DMS53 treated with DMSO at 0.1 percent for 48 hours (cell line): Measurements from ENCODE around the gene LRRC8C.
"Not testable (repeated sequence)": the region's sequence is repeated elsewhere in the genome, so short reads cannot be mapped to it uniquely, and the experiment has no call there.

ENCODE experiments used
- DNase-seq: peaks from one replicate; lab custom pipeline; 2025; ENCODE audit not compliant: unreplicated experiment; lab: John Stamatoyannopoulos, UW

The LRRC8C gene

DNA sequence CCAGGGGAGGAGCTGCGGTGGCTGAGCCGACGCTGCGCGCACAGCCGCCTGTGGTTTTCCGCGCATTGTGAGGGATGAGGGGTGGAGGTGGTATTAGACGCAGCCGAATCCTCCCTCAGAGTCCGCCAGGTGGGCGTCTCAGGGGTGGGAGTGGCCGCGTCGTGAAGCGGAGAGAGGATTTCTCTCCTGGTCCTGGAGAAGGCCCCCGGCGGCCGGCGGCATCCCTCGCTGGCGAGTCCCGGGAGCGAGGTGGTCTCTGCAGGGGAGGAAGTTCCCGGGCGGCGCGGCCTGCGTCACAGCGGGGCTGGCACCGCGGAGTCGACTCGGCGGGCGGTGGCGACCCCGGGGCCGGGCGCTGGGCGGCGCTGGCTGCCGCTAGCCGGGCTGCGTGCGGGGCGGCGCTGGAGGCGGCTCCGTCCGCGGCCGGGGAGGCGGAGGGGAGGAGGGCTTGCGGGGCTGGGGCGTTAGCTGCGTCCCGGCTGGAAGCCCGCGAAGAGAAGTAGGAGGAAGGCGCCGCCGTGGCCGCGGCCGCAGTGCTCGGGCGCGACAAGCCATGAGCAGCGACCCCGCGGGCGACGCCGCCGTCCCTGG is at the start of gene LRRC8C:
Gene LRRC8C, plus strand, starts transcription at position 464 of the 591 bp plus-strand sequence. CDS start 53,354 bp downstream, outside the sequence.
- DNase-seq = peak; percentile 47

DNA sequence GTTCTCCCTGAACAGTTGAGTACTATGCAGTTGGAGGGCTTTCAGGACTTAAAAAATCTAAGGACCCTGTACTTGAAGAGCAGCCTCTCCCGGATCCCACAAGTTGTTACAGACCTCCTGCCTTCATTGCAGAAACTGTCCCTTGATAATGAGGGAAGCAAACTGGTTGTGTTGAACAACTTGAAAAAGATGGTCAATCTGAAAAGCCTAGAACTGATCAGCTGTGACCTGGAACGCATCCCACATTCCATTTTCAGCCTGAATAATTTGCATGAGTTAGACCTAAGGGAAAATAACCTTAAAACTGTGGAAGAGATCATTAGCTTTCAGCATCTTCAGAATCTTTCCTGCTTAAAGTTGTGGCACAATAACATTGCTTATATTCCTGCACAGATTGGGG is 48.7 kb upstream of the LRRC8C start:
- DNase-seq = no peak

DNA sequence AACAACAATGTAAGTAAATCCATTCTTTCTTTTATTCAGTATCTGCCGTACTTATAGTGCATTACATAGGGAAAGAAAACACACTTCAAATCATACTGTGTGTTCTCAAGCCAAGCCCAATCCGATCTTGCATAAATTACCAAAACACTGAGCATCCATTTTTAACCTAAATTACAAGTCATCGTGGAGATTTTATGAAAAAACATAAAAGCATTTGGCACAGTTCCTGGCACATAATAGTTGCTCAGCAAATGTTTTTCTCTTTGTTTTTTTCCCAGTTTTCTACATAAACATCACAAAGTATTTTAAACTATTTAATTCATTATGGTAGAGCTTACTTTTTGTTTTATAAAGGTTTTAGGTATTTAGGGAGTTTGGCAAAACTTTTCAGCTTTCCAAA is 48.1 kb upstream of the LRRC8C start:
- DNase-seq = no peak

DNA sequence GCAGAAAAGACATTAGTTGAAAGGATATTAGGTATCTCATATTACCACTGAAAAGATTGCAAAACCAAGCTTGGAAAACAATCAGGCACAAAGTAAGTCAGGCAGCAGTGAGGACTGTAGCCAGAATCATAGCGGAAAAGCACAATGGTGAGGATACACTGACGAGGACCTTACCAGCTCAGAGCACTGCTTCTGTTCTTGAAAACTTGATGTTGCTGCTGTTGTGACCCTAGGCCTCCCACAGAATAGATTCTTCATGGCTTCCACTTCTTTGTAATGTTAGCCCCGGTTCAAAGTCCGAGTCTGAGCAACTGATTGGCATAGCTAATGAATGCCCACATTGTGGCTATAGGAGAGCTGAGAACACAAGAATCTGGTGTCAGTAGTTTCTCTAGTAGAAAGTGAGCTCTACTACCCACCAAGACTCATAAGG is 45.2 kb upstream of the LRRC8C start:
- DNase-seq = no peak

DNA sequence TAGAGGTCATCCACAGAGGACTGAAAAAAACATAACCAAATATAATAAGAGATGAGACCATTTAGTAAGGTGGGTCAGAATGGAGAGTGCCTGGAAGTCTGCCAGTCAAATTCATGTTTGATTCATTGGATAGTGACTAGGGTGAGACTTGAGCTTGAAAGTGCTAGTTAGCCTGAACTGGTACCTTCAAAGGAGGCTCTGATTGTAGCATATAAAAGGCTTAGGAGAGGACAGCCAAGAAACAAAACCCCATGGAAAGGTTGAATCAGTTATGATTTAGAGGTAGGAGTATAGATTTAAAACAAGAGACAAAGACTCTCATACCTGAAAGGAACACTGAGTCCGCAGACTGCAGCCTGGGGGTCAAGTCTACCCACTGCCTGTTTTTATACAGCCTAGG is 44.4 kb upstream of the LRRC8C start:
- DNase-seq = no peak

DNA sequence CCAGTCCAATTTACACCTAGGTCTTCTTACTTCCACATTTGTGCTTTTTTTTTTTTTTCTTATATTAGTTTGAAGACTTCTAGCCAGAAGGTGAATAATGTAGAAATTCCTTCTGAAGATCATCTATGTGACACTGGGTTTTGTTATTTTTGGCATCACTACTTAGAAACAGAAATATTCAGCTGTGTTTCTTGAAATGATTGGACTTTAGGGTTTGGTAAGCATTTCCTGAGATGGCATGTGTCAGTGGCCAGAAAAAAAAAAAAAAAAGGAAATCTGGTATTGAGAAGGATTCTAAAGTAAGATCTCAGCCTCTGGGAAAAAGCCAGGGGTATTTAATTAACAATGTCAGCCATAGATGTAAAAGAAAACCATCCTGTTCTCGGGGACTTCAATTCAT is 43.4 kb upstream of the LRRC8C start:
- no peak for DNase-seq

DNA sequence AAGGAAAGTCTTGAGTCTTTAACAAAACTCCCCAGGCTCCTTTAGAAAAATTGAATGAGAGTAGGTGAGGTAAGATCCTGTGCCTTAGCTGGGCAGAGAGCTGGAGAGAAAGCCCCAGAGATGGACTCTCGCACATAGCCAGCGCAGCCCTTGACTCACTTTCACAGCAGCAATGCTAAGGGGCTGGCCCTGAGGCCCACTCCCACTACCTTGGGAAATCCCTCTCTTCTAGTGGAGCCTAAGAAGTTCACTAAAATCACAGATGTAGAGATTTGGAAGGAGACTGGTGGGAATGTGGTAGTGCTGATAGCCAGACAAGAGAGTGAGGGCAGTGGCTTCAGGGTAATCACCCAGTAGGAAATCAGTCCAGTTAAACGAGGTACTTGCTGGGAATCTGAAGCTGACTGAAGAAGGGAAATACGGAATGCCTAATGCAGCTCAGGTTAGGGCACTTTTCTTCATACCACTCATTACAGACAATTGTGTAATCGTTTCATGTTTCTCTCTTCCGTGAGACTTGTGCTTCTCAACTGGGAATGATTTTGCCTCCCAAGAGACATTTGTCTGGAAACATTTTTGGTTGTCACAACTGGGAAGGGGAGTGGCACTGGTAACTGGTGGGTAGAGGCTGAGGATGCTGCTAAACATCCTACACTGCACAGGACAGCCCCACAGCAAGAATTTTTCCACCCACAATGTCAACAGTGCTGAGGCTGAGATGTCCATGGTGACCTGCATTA is 42.4 kb upstream of the LRRC8C start:
- DNase-seq = no peak

DNA sequence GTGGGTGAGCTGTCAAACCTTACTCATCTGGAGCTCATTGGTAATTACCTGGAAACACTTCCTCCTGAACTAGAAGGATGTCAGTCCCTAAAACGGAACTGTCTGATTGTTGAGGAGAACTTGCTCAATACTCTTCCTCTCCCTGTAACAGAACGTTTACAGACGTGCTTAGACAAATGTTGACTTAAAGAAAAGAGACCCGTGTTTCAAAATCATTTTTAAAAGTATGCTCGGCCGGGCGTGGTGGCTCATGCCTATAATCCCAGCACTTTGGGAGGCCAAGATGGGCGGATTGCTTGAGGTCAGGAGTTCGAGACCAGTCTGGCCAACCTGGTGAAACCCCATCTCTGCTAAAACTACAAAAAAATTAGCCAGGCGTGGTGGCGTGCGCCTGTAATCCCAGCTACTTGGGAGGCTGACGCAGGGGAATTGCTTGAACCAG is 40.0 kb upstream of the LRRC8C start:
- not testable (repeated sequence) for DNase-seq

DNA sequence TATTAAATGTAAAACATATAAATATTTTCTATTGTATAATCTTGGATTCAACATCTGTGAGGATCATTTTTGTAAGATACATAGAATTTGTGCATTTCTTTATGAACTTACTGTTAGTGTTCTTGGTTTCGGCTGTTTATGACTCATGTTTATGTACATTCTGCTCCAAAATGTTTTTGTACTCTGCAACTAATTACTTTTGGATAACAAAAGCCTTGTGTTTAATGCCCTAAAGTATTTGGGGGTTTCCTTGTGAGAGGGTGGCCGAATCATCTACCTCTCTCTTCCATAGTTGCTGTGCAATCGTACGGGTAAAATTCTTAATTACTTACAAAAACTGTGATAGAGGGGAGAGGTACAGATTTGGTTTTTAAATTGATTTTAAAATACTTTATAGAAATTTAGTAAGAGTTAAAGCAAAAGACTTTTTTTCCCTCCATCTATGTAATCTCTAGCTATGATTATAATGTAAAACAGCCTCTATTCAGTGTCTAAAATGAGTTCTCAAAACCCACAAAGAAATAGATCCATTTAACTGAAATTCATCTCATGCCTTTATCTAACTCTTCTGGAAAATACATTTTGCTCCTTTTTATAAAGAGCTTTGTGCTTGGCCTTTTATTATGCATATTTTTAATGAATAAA is 38.7 kb upstream of the LRRC8C start:
- no peak for DNase-seq

DNA sequence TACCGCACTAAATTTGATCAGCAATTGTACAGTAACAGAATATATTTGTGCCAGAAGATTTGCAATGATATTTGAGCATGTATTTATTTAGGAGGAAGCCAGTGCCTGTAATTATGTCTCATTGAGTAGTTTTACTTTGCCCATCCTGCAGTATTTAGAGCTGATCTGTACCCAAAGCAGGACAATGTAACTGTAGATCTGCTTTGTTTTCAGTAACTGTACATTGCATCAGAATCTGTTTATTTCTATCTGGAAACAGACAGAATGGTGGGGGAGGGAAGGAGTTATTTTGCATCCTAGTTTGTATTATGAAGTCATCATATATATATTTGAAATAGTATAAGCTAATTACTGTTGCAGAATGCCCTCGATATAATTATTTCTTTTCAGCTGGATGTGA is 36.2 kb upstream of the LRRC8C start:
- DNase-seq = no peak

DNA sequence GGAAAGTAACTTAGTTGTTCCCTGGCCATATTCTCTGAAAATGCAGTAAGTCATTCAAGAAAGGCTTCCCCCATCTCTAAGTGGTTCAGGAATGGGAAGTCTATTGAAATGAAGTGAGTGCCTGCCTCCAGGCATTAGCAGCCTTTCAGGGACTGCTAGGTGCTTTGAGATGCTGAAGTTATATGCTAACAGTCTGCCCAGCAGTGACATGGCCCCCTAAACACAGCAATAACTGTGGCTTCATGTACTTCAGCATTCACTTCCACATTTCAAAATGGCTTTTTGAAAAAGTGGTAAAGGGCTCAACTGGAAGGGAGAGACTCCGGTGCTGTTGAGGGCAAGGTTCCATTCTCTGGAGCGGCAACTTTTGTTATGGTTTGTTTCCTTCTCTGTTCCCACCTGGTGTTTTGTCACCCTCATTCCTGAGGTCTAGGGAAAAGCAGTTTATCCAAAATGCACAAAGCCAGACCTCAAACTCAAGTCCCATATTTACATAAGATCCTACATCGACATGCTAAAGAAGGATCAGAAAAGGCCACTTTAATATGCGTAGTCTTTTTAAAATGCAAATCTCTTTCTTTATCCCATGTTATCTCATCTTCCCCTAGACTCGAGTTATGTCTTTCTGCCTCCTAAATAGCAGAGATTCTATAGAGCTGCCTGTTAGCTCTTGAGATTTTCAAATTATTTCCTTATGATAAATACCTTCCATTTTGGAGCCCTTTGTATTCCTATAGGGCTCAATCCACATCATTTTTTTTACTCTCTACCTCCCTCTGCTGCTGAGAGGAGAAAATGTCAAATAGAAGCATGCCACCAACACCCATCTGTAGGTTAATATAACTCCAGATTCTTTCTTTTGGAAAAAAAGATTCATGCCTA is 34.2 kb upstream of the LRRC8C start:
- peak; percentile 57 for DNase-seq

DNA sequence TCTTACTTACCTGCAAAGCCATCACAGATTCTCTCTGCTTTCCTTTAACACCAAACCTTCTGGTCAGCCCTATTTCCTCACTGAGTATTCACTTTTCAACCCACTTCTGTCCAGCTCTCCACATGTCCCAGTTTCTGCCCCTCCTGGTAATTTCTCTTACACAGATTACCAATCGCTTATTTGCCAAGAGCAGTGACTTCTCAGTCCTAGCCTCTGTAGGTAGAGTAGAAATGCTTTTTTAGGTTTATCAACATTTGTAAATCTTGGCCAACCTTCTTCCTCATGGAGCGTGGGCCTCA is 33.6 kb upstream of the LRRC8C start:
- no peak for DNase-seq

DNA sequence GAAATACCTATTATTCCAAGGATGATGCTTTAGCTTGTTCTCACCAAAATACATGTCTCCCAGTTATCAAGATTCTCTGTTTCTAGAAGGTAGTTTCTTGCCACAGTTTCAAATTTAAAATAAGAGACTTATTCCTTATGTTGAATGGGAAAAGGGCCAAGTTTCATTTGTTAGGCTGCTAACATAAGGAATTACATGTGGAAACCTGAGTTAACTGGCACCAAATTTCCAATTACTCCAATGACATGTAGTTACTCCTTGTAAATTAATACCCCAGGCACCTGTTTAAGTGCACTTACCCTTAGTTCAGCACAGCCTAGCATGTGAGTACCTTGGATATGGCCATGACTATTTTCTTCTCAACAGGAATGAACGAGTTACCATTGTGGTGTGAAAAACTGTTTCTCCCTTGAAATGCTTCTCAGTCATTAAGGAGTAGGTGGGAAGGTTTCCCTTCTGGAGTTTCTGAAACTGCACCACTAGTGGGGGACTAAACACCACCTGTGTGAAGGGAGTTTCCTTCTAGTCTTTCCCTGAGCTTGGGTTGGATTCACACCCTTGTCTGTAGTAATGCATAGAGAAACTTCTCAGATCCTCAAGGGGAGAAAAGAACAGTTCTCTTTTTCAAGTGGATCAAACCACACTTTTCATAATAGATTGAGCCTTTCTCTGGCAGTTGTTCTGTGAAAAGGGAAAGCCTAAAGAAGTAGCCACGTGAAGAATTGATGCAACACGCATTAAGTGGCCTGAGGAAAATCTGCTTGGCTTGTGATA is 32.3 kb upstream of the LRRC8C start:
- DNase-seq = no peak

DNA sequence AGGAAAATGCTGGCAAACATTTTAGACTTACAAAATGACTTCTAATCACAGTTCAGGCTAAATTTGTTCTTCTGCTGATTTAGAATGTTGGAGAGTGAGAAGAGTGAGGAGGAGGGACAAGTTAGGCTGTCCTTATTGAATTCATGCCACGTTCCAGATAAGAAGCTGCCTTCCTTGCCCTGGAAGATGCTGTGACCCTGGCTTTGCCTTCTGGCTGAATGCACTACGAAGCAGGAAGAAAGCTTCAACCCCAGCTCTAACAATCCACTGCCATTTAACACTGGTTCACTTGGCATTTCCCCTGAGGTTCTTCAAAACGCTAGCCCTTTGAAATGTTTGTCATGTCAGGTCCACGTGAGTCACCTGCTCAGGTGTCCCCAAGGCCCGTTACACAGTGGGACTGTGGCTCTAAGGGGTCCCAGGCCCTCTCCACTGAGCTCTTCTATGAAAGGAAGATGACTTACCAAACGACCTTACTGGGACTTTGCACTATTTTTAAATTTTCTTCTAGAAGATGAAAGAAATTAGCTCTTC is 30.0 kb upstream of the LRRC8C start:
- no peak for DNase-seq

DNA sequence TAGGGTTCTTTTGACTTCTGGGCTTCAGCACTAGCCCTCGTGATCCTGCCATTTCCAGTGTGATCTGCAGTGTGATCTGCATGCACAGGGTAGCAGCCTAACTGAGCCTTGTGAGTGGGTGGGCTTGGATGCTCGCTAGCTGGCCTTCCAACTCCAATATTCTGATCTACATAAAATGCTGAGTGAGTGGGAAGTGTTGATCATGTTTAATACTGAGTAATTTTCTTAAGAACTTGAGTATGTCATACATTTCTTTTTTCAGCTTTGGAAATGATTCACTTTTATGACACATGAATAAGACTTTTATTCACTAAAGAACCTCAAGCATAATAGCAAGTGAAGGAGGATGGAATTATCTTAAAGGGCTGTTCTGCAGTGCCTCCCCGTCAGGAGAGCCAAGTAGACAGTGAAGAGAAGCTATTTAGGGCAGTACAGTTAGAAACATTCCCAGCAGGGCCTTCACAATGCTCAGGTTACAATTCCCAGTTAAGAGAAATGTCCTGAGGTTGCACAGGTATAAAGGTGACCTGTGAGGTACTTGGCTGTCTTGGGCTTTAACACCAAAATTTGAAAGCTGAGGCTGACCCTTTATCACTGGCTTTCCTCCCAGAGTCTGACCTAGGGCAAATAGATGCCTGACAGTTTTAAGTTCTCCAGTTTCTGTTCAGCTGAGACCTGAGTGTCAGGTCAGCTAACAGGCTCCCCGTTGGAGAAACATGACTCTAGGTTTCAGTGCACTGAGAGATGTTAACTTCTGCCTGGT is 29.1 kb upstream of the LRRC8C start:
- DNase-seq = no peak

DNA sequence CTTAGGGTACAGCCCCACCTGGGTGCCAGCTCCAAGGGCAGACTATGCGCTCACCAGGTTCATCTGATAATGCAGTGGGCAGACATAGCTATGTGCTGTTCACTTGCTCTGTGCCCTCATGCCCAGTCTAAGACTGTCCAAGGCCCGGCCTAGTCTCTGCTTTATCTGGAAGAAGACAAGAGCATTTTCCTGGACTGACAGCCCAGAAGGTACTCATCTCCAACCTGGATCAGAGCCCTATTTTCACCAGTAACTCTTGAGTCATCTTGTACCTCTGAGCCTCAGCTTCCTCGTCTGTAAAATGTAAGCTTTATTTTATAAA is 28.5 kb upstream of the LRRC8C start:
- DNase-seq = no peak

DNA sequence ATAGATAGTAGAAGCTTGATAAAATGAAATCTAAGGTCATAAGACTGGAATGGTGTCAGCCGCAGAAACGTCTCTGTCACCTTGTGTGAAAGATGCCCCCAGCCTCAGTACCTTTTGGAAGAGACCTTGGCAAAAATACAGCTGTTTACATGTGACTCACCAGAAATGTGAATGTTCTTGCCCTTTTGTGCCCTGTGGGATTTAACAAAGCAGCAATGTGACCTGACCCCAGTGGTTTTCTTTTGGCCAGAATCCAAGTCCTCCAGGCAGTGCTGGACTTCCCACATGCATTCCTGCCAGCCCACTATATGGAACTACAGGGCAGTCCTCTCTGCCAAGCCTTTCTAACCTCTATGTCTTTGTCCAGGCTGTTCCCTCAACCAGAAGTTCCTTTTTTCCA is 27.2 kb upstream of the LRRC8C start:
- no peak for DNase-seq

DNA sequence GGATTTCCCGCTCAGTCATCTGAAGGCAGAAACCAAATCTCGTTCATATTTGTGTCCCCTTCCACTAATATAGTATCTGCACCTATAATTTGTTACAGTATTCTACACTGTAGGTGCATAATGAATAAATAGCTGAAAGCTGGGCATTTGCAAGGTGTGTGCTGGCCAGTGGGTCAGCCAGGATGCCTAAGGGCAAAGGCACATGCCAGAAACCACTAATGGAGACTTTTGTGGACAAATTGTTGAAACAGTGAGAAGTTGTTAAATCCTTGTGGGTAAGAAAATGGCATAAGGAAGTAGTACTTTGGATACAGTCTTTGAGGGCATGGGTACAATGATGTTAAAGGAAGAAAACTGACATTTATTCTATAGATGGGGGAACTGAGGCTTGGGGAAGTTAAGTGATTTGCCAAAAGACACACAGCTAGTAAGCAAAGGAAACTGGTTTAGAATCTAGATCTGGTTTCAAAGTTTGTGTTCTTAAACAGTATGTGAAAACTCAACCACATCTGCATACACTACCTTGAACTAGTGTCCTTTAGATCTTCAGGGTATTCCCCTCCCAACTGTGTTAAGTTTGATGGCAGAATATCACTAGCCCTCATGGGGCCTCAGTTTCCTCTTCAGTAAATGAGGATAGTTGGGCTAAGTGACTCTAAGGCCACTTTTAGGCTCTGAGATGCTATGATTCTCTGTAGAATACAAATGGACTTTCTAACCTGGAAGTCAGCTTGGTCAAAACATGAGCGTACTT is 26.5 kb upstream of the LRRC8C start:
- DNase-seq = no peak

DNA sequence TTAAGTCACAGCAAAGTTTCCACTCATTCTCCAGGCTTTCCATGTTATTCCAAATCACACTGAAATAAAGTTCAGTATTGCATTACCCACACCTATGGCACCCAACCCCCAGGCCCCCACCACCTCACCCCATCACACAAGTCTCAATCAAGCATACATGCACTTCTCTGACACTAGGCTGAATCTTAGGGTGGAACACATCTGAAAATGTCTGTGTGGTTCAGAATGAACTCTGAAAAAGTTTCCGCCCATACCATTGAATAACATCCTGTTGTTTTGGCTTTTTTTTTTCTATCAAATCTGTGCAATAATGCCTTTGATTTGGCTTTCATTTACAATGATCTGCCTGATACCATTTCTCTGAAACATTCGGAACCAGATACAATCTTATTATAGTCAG is 25.8 kb upstream of the LRRC8C start:
- no peak for DNase-seq
